H1 (cell line): ENCODE data around the gene XPNPEP1. TPM values are rescaled to one million over a fixed set of nuclear protein-coding genes. Genes with fewer than 3 reads are reported as not detected.

Experiments
- CEBPB ChIP-seq: IDR thresholded peaks from 2 replicates; pipeline ENCODE4 v1.6.1; 2012; ENCODE audit warnings: low read depth, low read length
- polyA plus RNA-seq, 7 experiments: library from polyadenylated mRNA; depleted of rRNA in 3 of 7; stranded (reverse) in 5 of 7; unstranded in 2 of 7; fragments of >200 nt in 5 of 7; fragments of 200-250 nt in 2 of 7; gene quantifications; 1 replicate in 5 of 7; 2 replicates in 1 of 7; 4 replicates in 1 of 7; pipeline versions ENCODE4 v1.2.1 to v1.2.3, GENCODE V29; 2011 to 2013; ENCODE audit warnings: missing spikeins in 2 of 7, mixed read lengths in 2 of 7
- total RNA-seq: library from RNA; stranded (reverse); fragmentation: NEBNext Ultra II Directional; extraction: Animal tissue kit (Norgen Biotek cat#: 25700); gene quantifications from 2 replicates; pipeline ENCODE4 v1.2.1, GENCODE V29; 2021
- TF ChIP-seq, protein P1 (sequence below), 3 experiments: IDR thresholded peaks; 1 replicate in 2 of 3; 2 replicates in 1 of 3; pipeline versions ENCODE4 v1.5.1 to v1.6.1; 2011; ENCODE audit warnings: low read length in 3 of 3, mild to moderate bottlenecking in 3 of 3, inconsistent platforms in 2 of 3, low read depth in 1 of 3, moderate library complexity in 1 of 3; ENCODE audit not compliant: insufficient read depth in 1 of 3; ENCODE audit errors: control extremely low read depth in 1 of 3

XPNPEP1 gene
- total and polyA plus RNA-seq, 2 of the 8 experiments (the other 6 are each of a cell fraction or from before 2014, with no cell fraction given): 61.1 to 201 TPM

- TF ChIP-seq, protein P1, sequence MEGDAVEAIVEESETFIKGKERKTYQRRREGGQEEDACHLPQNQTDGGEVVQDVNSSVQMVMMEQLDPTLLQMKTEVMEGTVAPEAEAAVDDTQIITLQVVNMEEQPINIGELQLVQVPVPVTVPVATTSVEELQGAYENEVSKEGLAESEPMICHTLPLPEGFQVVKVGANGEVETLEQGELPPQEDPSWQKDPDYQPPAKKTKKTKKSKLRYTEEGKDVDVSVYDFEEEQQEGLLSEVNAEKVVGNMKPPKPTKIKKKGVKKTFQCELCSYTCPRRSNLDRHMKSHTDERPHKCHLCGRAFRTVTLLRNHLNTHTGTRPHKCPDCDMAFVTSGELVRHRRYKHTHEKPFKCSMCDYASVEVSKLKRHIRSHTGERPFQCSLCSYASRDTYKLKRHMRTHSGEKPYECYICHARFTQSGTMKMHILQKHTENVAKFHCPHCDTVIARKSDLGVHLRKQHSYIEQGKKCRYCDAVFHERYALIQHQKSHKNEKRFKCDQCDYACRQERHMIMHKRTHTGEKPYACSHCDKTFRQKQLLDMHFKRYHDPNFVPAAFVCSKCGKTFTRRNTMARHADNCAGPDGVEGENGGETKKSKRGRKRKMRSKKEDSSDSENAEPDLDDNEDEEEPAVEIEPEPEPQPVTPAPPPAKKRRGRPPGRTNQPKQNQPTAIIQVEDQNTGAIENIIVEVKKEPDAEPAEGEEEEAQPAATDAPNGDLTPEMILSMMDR (IDR thresholded peaks at IDR 0.05; ENCODE audit: control extremely low read depth in 1 of 3, insufficient read depth in 1 of 3, low read depth in 1 of 3, low read length in 3 of 3): no peak
- no peak for TF ChIP-seq CEBPB
These were observed 24.0 kb upstream of the XPNPEP1 start (continued) for GRCh38 chr10:109947111-109947920.
